Testis (tissue), 2 donors: ENCODE measurements around the gene COMTD1.

Source experiments
- CTCF ChIP-seq, 3 experiments: fragments of 450-650 bp in 2 of 3; fragments of 200-600 bp in 1 of 3; sonication (generic) in 1 of 3; IDR thresholded peaks; one replicate each; pipeline ENCODE4 v1.5.1; 2016 to 2019; ENCODE audit warnings: antibody characterized with exemption in 3 of 3, mild to moderate bottlenecking in 2 of 3, moderate library complexity in 1 of 3
- POLR2A ChIP-seq: fragments of 450-650 bp; IDR thresholded peaks from one replicate; pipeline ENCODE4 v1.6.1; 2017; ENCODE audit warnings: antibody characterized with exemption, mild to moderate bottlenecking, moderate library complexity

DNA sequence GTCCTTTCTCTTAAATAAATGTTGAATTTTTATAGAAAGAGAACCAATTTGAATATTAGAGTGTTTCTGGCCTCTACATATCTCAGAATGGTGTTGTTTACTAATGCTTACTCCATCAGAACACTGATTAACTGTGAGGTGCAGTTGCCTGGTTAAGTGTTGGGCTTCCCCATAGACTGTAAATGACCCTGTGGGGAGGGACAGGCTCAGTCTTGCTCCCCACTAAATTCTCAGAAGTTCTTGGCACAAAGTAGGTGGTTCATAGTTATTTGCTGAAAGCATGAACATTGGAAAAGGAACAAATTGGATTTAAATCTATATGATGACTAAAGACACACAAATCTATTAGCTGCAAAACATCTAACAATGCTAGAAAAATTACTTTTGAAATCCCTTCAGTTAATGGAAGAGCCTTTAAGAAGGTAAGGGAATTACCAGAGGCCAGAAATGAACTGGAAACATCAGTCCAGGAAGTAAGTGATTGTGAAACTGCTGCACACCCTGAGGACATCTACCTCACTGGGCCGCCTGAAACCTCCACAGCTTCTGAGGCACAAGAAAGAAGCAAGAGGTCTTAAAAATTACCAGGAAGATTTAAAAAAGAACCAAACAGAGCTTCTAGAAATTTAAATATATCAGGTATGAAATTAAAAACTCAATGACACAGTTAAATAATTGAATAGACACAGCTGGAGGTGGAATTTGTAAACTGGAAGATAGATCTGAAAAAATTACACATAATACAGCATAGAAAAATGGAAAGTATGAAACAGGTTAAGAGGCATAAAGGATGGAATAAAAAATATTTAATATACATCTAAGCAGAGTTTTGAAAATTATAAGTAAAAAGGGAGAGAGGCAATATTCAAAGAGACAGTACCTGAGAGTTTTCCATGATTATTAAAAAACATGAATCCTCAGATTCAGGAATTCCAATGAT lies 17.8 kb upstream of the COMTD1 start:
- TF ChIP-seq POLR2A (no peak), CTCF (IDR thresholded peaks at IDR 0.05) (no peak)
